Neural progenitor cell (in vitro differentiated cells): ENCODE results near the gene ARF3. TPM values are rescaled to one million over a fixed set of nuclear protein-coding genes. Genes with fewer than 3 reads are reported as not detected.

Experiments
- DNase-seq: peaks from one replicate; pipeline ENCODE4 v3.0.0-alpha.2; 2016; ENCODE audit warnings: low spot score
- H2AFZ ChIP-seq: fragments of 200-600 bp; sonication (generic); replicated peaks from 2 replicates; pipeline ENCODE4 v1.6.1; 2016; ENCODE audit warnings: antibody characterized with exemption
- H3F3A ChIP-seq: fragments of 200-600 bp; sonication (generic); 2 replicates; pipeline ENCODE4 v1.6.1; 2016; ENCODE audit warnings: antibody characterized with exemption, low read depth
- H3K27ac ChIP-seq: fragments of 200-600 bp; sonication (generic); 2 replicates; pipeline ENCODE4 v1.5.1; 2016; ENCODE audit warnings: mild to moderate bottlenecking
- H3K27me3 ChIP-seq: fragments of 200-600 bp; sonication (generic); 2 replicates; pipeline ENCODE4 v1.6.1; 2016; ENCODE audit warnings: mild to moderate bottlenecking, moderate library complexity
- H3K36me3 ChIP-seq: fragments of 200-600 bp; sonication (generic); 2 replicates; pipeline ENCODE4 v1.5.1; 2016
- H3K4me1 ChIP-seq: fragments of 200-600 bp; sonication (generic); 2 replicates; pipeline ENCODE4 v1.6.1; 2016; ENCODE audit warnings: mixed run types
- H3K4me2 ChIP-seq: fragments of 200-600 bp; sonication (generic); 2 replicates; pipeline ENCODE4 v1.6.1; 2016
- H3K4me3 ChIP-seq: fragments of 200-600 bp; sonication (generic); 2 replicates; pipeline ENCODE4 v1.5.1; 2016
- H3K79me2 ChIP-seq: fragments of 200-600 bp; sonication (generic); 2 replicates; pipeline ENCODE4 v1.6.1; 2016; ENCODE audit warnings: low read depth
- H3K9ac ChIP-seq: fragments of 200-600 bp; sonication (generic); 2 replicates; pipeline ENCODE4 v1.6.1; 2016
- H3K9me3 ChIP-seq: fragments of 200-600 bp; sonication (generic); 2 replicates; pipeline ENCODE4 v1.5.1; 2016; ENCODE audit warnings: low read depth
- H4K20me1 ChIP-seq: fragments of 200-600 bp; sonication (generic); 2 replicates; pipeline ENCODE4 v1.6.1; 2016; ENCODE audit warnings: low read depth
- H3K27ac Mint-ChIP-seq: 3 replicates; pipeline ENCODE4 v1.8.0; 2021; ENCODE audit warnings: mixed read lengths
- H3K27me3 Mint-ChIP-seq: 2 replicates; pipeline ENCODE4 v1.8.0; 2022; ENCODE audit warnings: low read depth, mild to moderate bottlenecking, inconsistent platforms, moderate library complexity, mixed read lengths; ENCODE audit not compliant: insufficient read depth
- H3K36me3 Mint-ChIP-seq: 3 replicates; pipeline ENCODE4 v1.8.0; 2021; ENCODE audit warnings: mixed read lengths
- H3K4me1 Mint-ChIP-seq: 3 replicates; pipeline ENCODE4 v1.8.0; 2021; ENCODE audit warnings: mixed read lengths
- H3K4me3 Mint-ChIP-seq: 3 replicates; pipeline ENCODE4 v1.8.0; 2021; ENCODE audit warnings: mild to moderate bottlenecking, moderate library complexity, mixed read lengths
- H3K9me3 Mint-ChIP-seq: 3 replicates; pipeline ENCODE4 v1.8.0; 2020; ENCODE audit warnings: mixed read lengths
- EZH2 ChIP-seq: fragments of 200-600 bp; sonication (generic); IDR thresholded peaks from 2 replicates; pipeline ENCODE4 v1.6.1; 2017; ENCODE audit warnings: antibody characterized with exemption, mild to moderate bottlenecking, moderate library complexity
- EZH2phosphoT487 ChIP-seq: fragments of 200-600 bp; sonication (generic); IDR thresholded peaks from 2 replicates; pipeline ENCODE4 v1.6.1; 2017; ENCODE audit warnings: antibody characterized with exemption
- total RNA-seq: library from RNA; depleted of rRNA; stranded (reverse); fragments of >200 nt; gene quantifications from 2 replicates; pipeline ENCODE4 v1.2.3, GENCODE V29; 2015; ENCODE audit warnings: low replicate concordance
- TF ChIP-seq, protein P1 (sequence below): fragments of 200-600 bp; sonication (generic); IDR thresholded peaks from 2 replicates; pipeline ENCODE4 v1.5.1; 2017; ENCODE audit warnings: antibody characterized with exemption, mild to moderate bottlenecking

ARF3 gene
- total RNA-seq, 1 donor from 2014 or later = 84.1 TPM

DNA sequence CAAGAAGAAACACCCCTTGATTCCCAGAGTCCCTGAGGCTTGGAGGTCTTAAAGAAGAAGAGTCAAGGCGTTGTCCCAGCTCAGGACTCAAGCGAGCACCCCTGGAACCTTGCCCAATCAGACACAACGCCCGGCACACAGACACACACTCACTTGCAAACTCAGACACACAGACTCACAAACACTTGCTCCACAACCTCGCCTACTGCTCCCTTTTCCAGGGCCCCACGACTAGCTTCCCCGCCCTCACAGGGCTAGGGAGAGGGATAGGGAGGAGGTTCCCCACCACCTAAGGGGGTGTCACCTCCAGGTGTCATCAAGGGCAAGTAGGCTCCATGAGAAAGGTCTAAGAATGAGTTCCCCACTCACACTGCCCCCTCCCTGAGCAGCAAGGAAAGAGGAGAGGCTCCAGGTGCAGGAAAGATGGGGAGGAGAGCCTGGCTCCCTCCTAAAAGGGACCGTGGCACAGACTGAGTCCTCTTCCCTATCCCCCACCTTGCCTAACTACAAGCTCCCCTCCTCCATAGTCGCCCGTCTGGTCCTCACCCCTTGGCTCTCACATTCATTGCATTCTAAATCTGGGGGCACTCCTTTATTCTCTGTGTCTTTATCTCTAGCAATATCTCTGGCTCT is 13.5 kb upstream of the ARF3 start:
- Histone ChIP-seq H3K79me2 (no peaks in the 10 kb centered on the region), H3K4me2 (peak overlapping the region; percentile 75), H2AFZ (no peak overlapping the region), H3K27ac (no peak overlapping the region), H3K4me3 (peak overlapping the region; percentile 40), H3K9ac (no peak overlapping the region), H3K27me3 (peaks cover 91% of the 10 kb centered on the region), H3K4me1 (peaks cover 31% of the 10 kb centered on the region), H4K20me1 (peaks cover 43% of the 10 kb centered on the region), H3F3A (peaks cover 20% of the 10 kb centered on the region), H3K36me3 (no peaks in the 10 kb centered on the region), H3K9me3 (no peaks in the 10 kb centered on the region)
- Mint-ChIP-seq H3K4me1 (peaks cover 33% of the 10 kb centered on the region), H3K27ac (peak overlapping the region; percentile 9), H3K9me3 (no peaks in the 10 kb centered on the region), H3K36me3 (no peaks in the 10 kb centered on the region), H3K27me3 (peaks cover 76% of the 10 kb centered on the region), H3K4me3 (peak overlapping the region; percentile 85)
- no peak for DNase-seq
- TF ChIP-seq EZH2phosphoT487 = no peak
- TF ChIP-seq EZH2 = no peak

DNA sequence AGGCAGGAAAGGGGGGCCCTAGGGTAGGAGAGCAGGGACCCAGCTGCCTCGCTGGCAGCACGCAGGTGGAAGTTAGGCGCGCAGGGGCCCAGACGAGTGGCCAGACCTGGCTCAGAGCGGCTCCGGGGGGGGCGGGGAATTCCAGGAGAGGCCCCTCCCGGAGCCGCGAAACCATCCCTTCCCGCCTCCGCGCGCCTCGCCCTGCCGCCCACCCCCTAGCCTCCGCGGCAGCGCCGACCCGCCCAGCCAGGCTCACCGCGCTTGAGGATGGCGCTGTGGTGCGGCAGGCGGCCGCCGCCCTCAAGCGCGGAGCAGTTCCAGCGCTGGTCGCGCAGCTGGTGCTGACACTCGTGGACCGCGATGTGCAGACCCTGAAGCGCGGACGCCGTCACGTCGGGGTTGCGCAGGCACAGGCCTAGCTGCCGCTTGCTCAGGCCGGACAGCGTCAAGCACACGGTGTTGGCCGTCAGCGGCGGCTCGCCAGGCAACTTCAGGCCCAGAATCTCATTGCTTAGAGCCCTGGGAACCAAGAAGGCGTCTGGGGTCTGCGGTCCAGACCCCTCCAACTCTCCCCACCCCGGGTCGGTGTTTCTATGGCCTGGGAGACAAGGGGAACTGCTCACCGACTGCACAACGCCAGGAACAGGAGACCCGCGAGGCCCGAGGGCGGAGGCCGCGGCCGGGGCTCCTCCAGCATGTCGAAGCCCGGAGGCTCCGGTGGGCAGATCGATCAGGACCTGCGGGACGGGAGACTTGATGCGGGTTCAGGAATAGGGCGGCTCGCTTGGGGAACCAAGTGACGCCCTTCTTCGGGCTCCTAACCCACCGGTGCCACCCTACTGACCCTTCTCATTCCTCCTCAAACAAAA is 12.8 kb upstream of the ARF3 start:
- Histone ChIP-seq H3F3A (peaks cover 24% of the 10 kb centered on the region), H3K27ac (no peak overlapping the region), H3K9me3 (no peaks in the 10 kb centered on the region), H3K9ac (no peak overlapping the region), H3K4me1 (peaks cover 31% of the 10 kb centered on the region), H3K27me3 (peaks cover 83% of the 10 kb centered on the region), H4K20me1 (peaks cover 43% of the 10 kb centered on the region), H3K4me2 (peak overlapping the region; percentile 75), H3K4me3 (peak overlapping the region; percentile 40), H3K36me3 (no peaks in the 10 kb centered on the region), H2AFZ (peak overlapping the region; percentile 81), H3K79me2 (no peaks in the 10 kb centered on the region)
- peak; percentile 85 for TF ChIP-seq EZH2phosphoT487
- TF ChIP-seq EZH2 = peak; percentile 90
- TF ChIP-seq, protein P1, sequence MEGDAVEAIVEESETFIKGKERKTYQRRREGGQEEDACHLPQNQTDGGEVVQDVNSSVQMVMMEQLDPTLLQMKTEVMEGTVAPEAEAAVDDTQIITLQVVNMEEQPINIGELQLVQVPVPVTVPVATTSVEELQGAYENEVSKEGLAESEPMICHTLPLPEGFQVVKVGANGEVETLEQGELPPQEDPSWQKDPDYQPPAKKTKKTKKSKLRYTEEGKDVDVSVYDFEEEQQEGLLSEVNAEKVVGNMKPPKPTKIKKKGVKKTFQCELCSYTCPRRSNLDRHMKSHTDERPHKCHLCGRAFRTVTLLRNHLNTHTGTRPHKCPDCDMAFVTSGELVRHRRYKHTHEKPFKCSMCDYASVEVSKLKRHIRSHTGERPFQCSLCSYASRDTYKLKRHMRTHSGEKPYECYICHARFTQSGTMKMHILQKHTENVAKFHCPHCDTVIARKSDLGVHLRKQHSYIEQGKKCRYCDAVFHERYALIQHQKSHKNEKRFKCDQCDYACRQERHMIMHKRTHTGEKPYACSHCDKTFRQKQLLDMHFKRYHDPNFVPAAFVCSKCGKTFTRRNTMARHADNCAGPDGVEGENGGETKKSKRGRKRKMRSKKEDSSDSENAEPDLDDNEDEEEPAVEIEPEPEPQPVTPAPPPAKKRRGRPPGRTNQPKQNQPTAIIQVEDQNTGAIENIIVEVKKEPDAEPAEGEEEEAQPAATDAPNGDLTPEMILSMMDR = peak; percentile 32
- Mint-ChIP-seq H3K27me3 (peaks cover 76% of the 10 kb centered on the region), H3K36me3 (no peaks in the 10 kb centered on the region), H3K4me1 (peaks cover 35% of the 10 kb centered on the region), H3K9me3 (no peaks in the 10 kb centered on the region), H3K4me3 (peak overlapping the region; percentile 85), H3K27ac (peak overlapping the region; percentile 9)
- DNase-seq = peak; percentile 72

DNA sequence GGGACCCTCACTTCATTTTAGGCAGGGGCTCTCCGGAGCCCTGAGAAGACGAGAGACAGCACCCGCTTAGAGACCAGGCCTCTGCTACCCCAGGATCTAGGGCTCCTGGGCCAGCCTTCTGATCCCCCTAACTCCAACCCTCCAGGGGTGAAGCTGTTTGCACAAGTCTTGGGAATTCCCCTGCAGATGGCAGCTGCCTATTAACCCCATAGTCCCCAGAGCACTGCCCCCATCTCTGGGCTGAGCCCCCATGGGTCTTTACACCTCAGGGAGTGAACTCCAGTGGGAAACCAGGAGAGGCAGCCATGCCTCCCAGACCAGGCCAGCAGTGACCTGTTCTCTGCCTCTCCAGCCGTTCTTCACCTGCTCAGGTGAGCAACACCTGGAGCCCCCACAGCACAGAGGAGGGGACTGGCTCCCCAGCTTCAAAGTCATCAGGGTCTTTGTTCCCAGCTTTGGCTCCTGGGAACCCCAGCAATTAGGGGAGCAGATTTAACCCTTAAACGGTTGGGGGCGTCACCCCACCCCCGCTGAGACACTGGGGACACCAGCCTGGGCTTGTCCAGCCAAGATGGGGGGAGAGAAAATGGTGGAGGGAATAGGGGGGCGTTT is 12.0 kb upstream of the ARF3 start:
- Mint-ChIP-seq H3K4me3 (peak overlapping the region; percentile 75), H3K9me3 (no peaks in the 10 kb centered on the region), H3K27ac (no peak overlapping the region), H3K27me3 (peaks cover 73% of the 10 kb centered on the region), H3K36me3 (no peaks in the 10 kb centered on the region), H3K4me1 (peaks cover 29% of the 10 kb centered on the region)
- no peak overlapping the region for H3K9ac ChIP-seq
- no peaks in the 10 kb centered on the region for H3K36me3 ChIP-seq
- DNase-seq = no peak
- H3K27ac ChIP-seq = no peak overlapping the region
- TF ChIP-seq, protein P1 = no peak
- TF ChIP-seq EZH2phosphoT487 = no peak
- TF ChIP-seq EZH2 = no peak
- H3F3A ChIP-seq = peaks cover 29% of the 10 kb centered on the region
- H3K4me1 ChIP-seq = peaks cover 31% of the 10 kb centered on the region
- H3K79me2 ChIP-seq = no peaks in the 10 kb centered on the region
- H3K27me3 ChIP-seq = peaks cover 75% of the 10 kb centered on the region
- H2AFZ ChIP-seq = no peak overlapping the region
- no peaks in the 10 kb centered on the region for H3K9me3 ChIP-seq
- peak overlapping the region; percentile 40 for H3K4me3 ChIP-seq
- H3K4me2 ChIP-seq = peak overlapping the region; percentile 75
- H4K20me1 ChIP-seq = peaks cover 38% of the 10 kb centered on the region
